NCI-H82 (cell line): Measurements from ENCODE around the gene RNF112.

Experiments used
- DNase-seq: peaks from one replicate; lab custom pipeline; 2025; lab: John Stamatoyannopoulos, UW

Gene RNF112, protein sequence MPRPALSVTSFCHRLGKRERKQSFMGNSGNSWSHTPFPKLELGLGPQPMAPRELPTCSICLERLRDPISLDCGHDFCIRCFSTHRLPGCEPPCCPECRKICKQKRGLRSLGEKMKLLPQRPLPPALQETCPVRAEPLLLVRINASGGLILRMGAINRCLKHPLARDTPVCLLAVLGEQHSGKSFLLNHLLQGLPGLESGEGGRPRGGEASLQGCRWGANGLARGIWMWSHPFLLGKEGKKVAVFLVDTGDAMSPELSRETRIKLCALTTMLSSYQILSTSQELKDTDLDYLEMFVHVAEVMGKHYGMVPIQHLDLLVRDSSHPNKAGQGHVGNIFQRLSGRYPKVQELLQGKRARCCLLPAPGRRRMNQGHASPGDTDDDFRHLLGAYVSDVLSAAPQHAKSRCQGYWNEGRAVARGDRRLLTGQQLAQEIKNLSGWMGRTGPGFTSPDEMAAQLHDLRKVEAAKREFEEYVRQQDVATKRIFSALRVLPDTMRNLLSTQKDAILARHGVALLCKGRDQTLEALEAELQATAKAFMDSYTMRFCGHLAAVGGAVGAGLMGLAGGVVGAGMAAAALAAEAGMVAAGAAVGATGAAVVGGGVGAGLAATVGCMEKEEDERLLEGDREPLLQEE

DNA sequence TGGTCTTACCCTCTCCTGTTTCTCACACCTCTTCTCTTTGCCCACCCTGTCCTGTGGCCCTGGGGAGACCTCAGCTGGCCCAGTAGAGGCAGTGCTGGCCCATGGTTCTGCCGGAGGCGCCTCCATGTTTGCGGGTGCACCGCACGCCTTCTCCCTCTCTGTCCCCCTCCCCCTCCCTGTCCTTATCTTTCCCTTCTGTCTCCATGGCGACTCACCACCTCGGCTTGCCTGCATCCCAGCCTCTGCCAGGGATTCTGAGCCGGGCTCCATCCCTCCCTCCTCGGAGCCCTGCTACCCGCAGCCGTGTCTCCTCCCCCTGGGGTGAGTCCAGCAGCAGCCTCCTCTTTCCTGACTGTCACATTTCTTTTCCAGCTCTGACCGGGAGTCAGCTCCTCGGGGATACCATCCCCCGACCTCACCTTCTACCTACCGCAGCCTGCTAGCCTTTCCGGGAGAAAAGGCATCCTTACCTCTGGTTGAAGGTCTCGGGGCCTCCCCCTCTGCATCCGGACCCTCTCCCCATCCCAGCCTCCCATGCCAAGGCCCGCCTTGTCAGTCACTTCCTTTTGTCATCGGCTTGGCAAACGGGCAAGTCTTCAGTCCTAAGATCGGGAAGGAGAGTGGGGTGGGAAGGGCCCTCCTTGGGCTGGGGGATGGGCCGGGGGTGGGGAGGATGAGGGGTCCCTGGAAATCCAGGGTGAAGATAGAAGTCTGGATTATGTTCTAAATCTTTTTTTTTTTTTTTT, at the start of gene RNF112:
TSS of gene RNF112 (plus strand) at position 358 of the 746 bp plus-strand sequence. CDS start at position 535, 177 bp downstream.
- DNase-seq, result peak; percentile 22

DNA sequence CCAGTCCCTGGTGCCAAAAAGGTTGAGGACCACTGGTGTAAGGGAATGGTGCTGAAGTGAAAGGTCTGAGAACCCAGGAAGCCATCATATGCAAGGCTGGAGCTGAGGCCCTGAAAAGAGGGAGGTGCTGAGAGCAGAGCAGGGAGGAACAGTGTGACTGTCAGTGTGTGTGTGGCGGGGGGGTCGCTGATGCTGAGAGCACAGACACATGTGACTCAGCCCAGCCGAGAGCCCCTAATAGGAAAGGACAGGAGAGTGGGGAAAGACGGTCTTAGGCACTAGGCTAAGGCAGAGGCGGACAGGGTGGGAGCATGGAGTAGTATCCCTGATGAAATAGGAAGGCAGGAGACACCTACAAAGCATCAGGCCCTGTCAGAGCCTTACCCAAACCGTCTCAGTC, 49.7 kb upstream of the RNF112 start:
- peak; percentile 41 for DNase-seq

DNA sequence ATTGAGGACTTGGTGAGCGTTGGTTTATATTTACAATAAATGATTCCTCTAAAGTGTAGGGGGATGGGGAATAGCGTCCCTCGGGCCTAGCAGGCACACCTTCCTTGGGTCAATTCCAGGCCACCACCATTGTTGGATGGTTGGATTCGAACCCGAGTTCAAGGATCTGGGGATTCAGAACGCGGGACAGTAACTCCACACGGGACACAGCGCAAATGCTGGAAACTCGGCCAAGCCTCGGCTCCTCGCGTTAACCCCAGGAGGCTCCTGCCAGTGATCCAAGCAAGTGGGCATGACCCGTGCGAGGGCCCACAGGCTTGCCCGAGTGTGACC, 49.1 kb upstream of the RNF112 start:
- DNase-seq, result no peak

DNA sequence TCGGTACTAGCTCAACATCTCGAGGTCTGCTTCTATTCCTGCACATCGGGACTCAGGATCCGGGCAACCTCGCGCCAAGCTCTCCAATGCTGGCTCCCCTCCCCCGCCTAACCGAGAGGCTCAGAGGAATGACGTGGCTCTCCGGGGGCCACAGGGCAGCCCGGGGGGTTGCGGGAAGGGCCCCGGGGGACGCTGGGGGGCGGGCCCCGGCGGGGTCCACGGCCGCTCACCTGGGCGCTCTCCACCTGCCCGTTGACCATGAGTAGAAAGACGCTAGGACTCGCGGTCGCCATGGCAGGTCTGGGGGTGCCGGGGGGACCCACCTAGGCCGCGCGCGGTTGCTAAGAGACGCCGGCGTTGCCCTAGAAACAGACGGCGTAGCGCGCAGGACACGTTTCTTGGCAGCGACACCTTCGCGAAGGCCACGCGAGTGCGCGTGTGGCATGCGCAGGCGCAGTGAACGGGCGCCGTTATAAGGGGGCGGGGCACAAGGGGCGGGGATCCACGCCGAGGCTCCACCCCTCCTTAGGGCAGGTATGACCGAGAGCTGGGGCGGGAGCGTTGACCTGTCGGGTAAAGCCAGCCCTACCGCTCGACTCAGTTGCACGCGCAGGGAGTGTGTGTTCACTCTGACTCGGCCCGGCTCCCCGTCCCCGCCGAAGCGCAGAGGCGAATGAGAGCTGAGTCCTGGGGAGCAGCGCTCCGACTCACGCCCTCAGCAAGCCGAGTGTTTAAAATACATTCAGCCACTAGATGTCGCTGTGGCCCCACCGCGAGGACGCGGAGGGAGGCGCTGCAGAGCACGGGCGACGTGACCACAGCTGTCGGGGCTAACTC, 48.5 kb upstream of the RNF112 start, which contains the start of gene B9D1:
TSS of gene B9D1 (minus strand) at position 447 of the 837 bp plus-strand sequence. CDS start at position 293, 154 bp downstream.
- DNase-seq, result peak; percentile 95

DNA sequence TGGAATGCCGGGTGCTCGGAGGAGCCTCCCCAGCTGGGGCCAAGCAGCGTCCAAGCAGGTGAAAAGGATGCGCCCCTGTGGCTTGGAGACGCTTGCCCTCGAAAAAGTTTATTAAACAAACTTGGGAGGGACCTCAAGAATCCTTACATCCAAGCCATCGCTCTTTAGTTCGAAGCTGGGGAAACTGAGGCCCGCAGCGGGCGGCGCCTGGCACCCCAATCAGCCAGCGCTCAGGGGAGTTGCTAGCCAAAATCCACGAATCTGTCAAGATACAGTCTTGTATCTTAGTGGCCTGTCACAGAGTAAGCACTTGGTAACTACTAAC, 48.0 kb upstream of the RNF112 start:
- no peak for DNase-seq

DNA sequence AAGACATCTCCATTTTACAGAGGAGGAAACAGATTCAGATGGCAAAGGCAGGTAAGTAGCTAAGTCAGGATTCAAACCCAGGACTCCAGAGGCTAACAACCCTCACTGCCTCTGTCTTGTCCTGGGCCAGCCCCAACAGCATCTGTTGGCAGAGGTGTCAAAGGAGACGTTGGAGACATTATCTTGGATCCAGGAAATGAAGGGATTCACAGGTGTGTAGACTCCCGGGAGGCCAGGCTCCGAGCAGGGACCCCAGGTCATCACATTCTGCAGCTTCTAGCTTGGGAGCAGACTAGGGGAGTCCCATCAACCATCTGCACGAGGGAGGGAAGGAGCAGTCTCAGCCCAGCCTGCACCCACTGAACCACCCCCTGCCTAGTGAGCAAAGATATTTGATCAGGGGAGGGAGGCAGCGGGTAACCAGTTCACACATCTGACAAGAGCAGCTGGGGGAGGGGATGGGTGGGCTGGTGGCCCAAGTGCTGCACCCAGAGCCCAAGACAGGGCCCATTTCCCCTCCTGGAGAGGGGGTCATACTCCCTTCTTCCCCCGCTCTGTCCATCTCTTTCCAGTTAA, 47.5 kb upstream of the RNF112 start:
- no peak for DNase-seq

DNA sequence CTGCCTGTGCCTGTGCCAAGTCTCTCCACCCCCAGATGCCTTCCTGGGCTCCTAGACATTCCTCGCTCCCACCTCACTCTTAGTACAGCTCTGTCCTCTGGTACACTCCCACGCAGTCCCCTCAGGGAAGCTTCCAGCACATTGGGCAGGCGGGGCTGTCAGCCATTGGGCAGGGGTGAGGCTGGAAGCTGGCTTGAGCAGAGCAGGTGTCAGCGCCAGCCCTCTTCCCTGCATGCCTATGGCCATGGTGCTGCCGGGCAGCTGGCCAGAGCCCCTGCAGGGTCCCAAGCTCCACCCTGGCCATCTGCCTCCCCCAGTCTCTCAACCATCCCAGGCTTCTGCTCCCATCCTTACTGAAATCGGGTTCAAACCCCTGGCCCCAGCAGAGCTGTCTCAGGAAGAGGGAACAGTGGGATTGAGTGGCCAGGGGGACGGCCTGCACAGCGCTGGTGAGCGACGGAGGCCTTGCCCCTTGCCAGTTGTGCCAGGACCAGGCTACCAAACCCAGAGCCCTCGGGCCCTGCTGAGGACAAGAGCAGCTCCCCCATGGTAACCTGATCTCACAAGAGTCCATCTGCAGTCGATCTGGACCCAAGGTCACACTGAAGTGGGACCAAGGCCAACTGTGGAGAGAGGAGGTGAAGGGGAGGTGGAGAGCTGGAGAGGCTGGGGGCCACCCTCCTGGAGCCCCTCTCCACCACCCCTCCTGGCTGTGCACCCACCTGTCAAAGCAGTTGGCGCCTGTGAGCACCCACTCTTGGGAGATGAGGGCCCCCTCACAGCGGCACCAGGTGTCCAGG, 46.1 kb upstream of the RNF112 start:
- peak; percentile 36 for DNase-seq

DNA sequence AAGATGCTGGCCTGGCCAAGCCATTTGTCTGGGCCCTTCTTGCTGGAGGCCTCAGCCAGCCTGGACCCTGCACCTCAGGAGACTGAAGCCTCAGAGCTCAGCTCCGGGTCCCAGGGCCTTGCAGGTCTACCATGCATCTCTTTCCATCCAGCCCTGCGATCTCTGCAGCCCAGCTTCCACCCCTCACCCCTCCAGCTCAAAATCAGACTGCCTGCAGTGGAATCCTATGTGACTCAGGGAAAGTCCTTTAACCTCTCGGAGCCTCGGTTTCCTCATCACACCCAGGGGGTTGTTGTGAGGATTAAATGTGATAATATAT, 45.6 kb upstream of the RNF112 start:
- DNase-seq, result no peak

DNA sequence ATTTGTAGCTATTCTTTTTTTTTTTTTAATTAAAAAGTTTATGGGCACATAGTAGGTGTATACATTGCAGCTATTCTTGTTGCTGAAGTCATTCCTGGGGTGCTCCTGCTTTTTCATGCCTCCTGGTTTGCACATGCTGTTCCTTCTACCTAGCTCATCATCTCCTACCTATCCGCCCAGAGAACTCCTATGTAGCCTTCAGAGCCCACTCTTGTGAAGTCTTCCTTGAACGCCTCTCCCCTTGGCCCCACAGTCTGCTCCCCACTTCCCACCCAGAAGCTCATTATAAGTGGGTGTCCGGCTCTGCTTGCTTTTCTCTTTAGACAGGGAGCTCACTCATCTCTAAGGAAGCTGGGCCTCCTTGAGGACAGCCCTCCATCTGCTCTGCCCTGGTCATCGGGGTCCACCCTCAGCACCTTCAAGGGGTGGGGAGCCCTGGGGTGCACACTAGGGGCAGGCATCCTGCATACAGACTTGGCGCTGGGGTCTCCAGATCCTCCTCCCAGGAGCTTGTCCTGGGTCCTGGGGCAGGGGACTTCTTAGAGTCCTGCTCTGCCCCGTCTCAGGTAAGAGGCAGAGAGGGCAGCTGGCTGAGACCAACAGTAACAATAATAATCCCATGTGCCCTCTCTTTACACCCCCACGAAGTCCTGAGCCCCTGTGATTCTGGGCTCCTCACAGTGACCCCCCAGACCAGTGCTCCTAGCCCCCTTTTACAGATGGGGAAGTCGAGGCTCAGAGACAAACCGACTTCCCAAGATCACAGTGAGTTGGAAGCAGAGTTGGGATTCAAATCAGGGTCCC, 45.0 kb upstream of the RNF112 start:
- DNase-seq, result no peak

DNA sequence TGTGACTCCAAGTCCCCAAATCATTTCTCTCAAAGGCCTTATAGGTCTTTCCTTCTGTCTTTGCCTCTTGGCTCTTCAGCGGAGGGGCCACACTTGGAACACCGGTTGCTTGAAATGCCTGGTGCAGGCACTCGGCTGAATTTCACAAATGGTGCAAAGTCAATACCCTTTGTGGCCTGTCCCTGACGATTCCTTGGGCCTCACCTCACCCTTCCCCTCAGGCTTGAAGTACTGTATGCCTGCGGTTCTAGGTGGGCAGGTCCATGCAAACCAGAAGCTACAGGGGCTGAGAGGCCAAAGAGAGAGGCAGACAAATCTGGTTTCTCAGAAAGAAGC, 44.4 kb upstream of the RNF112 start:
- DNase-seq, result no peak

DNA sequence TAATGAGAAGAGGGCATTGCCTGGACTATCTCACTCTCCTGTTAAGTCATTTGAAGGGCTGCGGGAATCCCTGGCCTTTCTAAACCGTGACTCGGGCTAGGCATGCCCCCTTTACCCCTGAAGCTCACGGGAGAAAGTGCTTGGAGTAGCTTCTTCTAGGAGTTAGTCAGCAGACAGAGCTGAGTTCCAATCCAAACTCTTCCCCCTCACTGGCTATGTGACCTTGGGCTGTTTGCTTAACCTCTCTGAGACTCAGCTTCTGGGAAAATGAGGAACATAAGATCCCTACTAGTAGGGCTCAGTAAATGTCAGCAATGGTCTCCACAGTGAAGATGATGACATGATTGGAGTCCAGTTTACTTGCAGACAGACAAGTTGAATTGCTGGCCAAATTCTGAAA, 42.8 kb upstream of the RNF112 start:
- DNase-seq, result no peak

DNA sequence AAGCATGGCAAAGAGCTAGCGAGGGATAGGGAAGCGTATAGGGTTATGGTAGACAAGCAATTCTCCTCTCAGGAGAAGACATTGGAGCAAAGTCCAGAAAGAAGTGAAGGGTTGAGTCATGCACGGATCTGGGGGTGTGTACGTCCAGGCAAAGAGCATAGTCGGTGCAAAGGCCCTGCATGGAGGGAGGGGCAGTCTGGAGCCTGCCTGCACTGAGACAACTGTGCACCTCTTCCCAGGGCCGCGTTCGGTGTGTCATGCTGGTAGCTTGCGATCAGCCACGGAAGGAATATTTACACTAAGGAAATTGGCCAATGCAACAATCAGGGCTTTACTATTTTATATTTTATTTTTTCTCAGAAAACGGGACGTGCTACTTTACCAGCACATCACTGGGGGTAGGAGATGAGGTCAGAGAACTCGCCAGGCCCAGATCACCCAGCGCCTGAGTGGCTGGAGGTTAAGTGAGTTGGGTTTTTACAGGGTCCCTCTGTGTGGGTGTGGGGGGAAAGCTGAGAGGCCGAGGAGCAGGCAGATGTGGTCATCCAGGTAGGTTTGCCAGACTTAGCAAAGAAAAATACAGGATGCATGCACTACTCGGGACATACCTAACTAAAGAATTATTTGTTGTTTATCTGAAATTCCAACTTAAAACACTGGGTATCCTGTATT, 41.8 kb upstream of the RNF112 start:
- no peak for DNase-seq

DNA sequence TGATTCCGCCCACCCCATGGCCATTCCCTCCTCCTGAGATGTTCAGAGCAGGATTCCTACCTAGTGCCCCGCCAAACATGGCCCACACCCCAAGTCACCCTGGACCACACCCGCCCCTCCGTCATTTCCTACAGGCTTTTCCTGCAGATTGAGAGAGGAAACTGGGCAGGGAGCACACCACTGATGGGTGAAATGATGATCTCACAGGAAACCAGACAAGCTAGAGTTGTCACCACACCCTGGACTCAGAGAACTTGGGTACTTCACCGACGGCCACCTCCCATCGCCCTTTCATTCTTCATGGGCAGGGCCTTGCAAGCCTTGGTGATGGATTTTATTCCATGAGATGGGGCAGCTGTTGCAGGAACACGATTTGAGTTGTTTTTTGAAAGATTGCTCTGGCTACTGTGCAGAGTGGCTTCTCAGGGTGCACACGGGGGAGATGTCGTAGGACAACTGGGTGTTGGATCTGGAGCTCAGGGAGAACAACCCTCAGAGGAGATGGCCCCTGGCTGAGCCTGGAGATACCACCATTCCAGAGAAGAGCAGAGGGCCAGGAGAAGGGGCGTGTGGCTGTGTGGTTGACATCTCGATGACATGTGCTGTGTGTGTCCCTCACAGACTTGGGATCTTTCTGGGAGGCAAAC, 41.1 kb upstream of the RNF112 start:
- no peak for DNase-seq

DNA sequence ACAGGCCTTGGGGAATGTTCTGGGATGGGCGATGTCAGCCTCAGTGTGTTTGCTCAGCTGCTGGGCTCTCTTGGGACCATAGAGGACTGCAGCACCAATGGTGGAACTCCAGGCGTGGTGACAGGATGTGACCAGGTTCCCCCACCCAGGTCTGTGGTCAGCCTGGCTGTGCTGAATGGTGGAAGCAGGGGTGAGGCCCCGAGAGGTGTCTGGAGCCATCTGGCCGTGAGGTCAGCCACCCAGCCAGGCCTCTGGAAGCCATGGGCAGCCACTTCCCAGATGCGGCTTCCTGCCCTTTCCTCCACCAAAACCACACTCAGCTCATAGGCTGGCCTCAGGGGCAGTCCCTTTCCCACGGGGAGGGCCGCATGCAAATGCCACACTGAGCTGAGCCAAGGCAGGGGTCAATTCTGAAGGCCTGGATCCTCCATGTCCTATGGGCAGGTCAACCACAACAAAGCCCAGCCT, 40.5 kb upstream of the RNF112 start:
- no peak for DNase-seq

DNA sequence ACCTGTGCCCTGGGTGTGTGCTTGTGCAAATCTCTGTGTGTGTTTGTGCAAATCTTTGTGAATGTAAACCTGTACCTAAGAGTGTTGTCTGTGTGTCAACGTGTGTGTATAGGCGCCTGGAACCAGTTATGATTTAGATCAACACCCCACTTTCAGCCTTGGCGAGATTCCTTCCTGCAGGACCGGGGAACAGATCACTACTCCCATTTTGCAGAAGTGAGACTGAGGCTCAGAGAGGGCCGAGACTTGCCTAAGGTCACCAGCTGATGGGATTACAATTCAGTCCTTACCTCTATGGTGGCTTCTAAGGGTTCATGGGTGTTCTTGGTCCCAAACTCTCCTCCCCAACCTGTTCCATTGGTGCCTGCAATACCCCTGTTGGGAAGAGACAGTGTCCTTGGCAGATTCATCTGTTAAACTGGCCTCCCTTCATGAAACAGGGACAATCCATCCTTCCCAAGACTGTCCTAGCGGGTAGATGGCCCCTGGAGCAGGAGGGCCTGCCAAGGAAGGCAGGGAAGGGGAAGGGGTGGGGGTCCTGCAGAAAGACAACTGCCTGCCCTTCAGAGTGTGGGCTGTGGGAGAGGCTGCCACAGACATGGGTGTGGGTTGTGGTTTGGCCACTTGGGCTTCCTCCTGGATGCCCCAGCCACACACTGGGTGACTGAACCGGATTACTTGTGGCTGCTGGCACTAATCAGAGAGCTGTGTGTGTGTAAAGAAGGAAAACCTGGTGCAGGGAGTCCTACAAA, 39.6 kb upstream of the RNF112 start:
- DNase-seq, result no peak

DNA sequence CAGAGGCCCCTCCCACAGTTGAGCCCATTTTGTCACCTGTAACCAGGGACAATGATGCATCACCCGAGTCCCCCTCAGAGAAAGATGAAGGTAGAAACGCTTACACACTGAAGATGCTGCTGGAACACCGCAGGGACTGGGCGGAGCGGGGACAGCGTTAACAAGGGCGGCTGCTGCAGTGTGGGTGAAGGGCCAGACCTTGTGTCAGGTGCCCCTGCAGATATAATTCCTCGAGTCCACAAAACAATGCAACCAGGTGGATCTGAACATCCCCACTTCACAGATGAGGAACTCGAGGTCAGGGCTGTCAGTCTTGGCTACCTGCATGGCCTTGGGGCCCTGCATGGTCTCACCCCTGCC, 39.0 kb upstream of the RNF112 start:
- no peak for DNase-seq

DNA sequence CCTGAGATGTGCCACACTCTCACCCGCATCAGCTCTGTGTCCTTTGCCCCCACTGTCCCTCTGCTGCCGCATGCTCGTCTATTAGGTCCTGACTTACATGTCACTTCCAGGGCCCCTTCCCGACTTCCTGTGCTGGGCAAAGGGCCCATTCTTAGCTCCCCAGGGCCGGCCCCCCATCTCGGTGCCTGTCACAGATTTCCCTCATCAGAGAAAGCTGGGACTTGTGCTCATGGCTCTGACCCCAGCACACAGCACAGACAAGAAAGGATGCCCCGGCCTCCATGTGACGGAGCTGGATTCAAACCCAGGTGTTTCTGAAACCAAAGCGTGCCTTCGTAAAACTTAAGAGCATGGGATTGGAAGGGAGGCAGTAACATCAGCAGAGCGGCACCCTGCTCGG, 38.6 kb upstream of the RNF112 start:
- no peak for DNase-seq

DNA sequence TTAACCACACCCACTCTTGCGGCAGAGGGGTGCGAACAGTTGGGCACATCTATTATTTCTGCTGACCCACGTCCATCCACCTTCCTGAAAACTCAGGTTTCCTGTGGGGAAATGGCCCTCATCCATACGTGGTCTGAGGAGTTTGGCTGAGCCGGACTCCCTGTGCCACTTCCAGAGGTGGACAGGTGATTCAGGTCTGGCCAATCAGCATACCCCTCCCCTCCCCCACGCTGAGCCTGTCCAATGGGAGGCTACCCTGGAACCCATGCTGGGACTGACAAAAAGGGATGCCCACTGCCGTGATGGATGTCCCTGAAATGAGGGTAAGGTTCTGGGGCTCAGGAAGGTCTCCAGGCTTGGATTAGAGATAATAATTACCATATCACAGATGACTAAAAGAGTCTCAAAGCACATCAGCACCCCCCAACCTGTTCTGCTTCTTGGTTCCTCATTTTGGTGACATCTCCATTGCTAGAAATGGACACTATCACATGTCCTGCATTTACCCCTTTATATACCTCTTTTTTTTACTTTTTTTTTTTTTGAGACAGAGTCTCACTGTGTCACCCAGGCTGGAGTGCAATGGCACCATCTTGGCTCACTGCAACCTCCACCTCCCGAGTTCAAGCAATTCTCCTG, 38.0 kb upstream of the RNF112 start:
- DNase-seq, result no peak
